Stimulated activated CD8-positive, alpha-beta memory T cell treated with anti-CD3 and anti-CD28 coated beads, Interleukin-4, amount 100 ng/mL, for 1 hour (primary cell): ENCODE measurements around the gene NOC4L.

ENCODE experiments used
- DNase-seq, 2 donors: peaks; one replicate each; pipeline ENCODE4 v3.0.0-alpha.2; 2020; ENCODE audit warnings: low read depth in 2 of 2, low spot score in 1 of 2

Gene NOC4L

GRCh38 chr12:132168311-132169031 is 24.2 kb downstream of the NOC4L start:
- no peak for DNase-seq

- DNase-seq = no peak
Measured at GRCh38 chr12:132169376-132169775, 25.1 kb downstream of the NOC4L start.

- no peak for DNase-seq
Measured at GRCh38 chr12:132170094-132170636, 25.9 kb downstream of the NOC4L start.

GRCh38 chr12:132170637-132171292 is 26.5 kb downstream of the NOC4L start:
- no peak for DNase-seq

- no peak for DNase-seq
Measured at GRCh38 chr12:132171293-132171967, 27.2 kb downstream of the NOC4L start.

- DNase-seq = no peak
Measured at GRCh38 chr12:132171968-132172521, 27.8 kb downstream of the NOC4L start.

GRCh38 chr12:132172619-132173018 is 28.4 kb downstream of the NOC4L start:
- no peak for DNase-seq

GRCh38 chr12:132173135-132174014 is 29.1 kb downstream of the NOC4L start:
- no peak for DNase-seq

- no peak for DNase-seq
Measured at GRCh38 chr12:132174015-132174838, 30.0 kb downstream of the NOC4L start.

- no peak for DNase-seq
Measured at GRCh38 chr12:132174839-132175490, 30.7 kb downstream of the NOC4L start.

GRCh38 chr12:132175496-132176384 is 31.5 kb downstream of the NOC4L start:
- DNase-seq = no peak

- DNase-seq = no peak
Measured at GRCh38 chr12:132176385-132176919, 32.2 kb downstream of the NOC4L start.

- no peak for DNase-seq
Measured at GRCh38 chr12:132176920-132177551, 32.8 kb downstream of the NOC4L start.

- no peak for DNase-seq
Measured at GRCh38 chr12:132178316-132178715, 34.1 kb downstream of the NOC4L start.

GRCh38 chr12:132178801-132179401 is 34.6 kb downstream of the NOC4L start:
- DNase-seq = no peak

GRCh38 chr12:132179431-132180362 is 35.4 kb downstream of the NOC4L start:
- no peak for DNase-seq
